ENCODE data around the gene SGO2.

GRCh38 chr2:200540793-200541192 is 14.8 kb downstream of the SGO2 start:
- TF ChIP-seq GATA2 (IDR thresholded peaks at IDR 0.05; ENCODE audit: low read depth, low read length) (no peak), GATA3 (IDR thresholded peaks at IDR 0.05; ENCODE audit: low read depth, low read length) (no peak)

Data from SH-SY5Y (cell line).